ENCODE results near the gene HOXD11.

The HOXD11 gene

GRCh38 chr2:176109192-176109901, 2.3 kb downstream of the HOXD11 start:
- no peak for DNase-seq

- DNase-seq = no peak
These were observed 2.9 kb downstream of the HOXD11 start for GRCh38 chr2:176109946-176110345.

GRCh38 chr2:176110415-176111308, 3.6 kb downstream of the HOXD11 start:
- DNase-seq = no peak

- peak; percentile 73 for DNase-seq
These were observed 4.2 kb downstream of the HOXD11 start for GRCh38 chr2:176111309-176111663.

GRCh38 chr2:176111846-176112374, 4.8 kb downstream of the HOXD11 start:
- DNase-seq = no peak

- no peak for DNase-seq
These were observed 5.6 kb downstream of the HOXD11 start for GRCh38 chr2:176112375-176113302.

GRCh38 chr2:176114120-176114929, 7.2 kb downstream of the HOXD11 start:
- DNase-seq = no peak

- no peak for DNase-seq
These were observed 8.0 kb downstream of the HOXD11 start for GRCh38 chr2:176114930-176115625.

- no peak for DNase-seq
These were observed 9.1 kb downstream of the HOXD11 start, which contains the start of gene HOXD10 for GRCh38 chr2:176115883-176116813. Gene HOXD10 (plus strand): TSS chr2:176116778. CDS start chr2:176116834, 56 bp downstream.

- DNase-seq = no peak
These were observed 10.2 kb downstream of the HOXD11 start for GRCh38 chr2:176117162-176117822.

- no peak for DNase-seq
These were observed 10.8 kb downstream of the HOXD11 start for GRCh38 chr2:176117823-176118371.

- peak; percentile 67 for DNase-seq
These were observed 11.7 kb downstream of the HOXD11 start for GRCh38 chr2:176118601-176119339.

GRCh38 chr2:176120364-176121189, 13.5 kb downstream of the HOXD11 start:
- no peak for DNase-seq

GRCh38 chr2:176121190-176122051, 14.3 kb downstream of the HOXD11 start:
- no peak for DNase-seq

GRCh38 chr2:176122052-176122682, 15.1 kb downstream of the HOXD11 start:
- no peak for DNase-seq

Measured in hematopoietic multipotent progenitor cell treated with erythropoietin and hydrocortisone succinate and interleukin-3 and kit ligand, for 6 days (in vitro differentiated cells).